Mesenteric fat pad (tissue), 1 donor: ENCODE data around the gene TTC39C. TPM values are rescaled to one million over a fixed set of nuclear protein-coding genes. Genes with fewer than 3 reads are reported as not detected.

Experiments
- DNase-seq: peaks from one replicate; pipeline ENCODE4 v3.0.0-alpha.2; 2020; ENCODE audit warnings: low spot score
- total RNA-seq: library from RNA; stranded (reverse); fragmentation: NEBNext Ultra II Directional; extraction: Animal tissue kit (Norgen Biotek cat#: 25700); gene quantifications from one replicate; pipeline ENCODE4 v1.2.1, GENCODE V29; 2021
- donor health status: DM: yes; HTN: yes; CAD: no.

TTC39C gene
- total RNA-seq, 1 donor from 2014 or later, result 46.7 TPM

DNA sequence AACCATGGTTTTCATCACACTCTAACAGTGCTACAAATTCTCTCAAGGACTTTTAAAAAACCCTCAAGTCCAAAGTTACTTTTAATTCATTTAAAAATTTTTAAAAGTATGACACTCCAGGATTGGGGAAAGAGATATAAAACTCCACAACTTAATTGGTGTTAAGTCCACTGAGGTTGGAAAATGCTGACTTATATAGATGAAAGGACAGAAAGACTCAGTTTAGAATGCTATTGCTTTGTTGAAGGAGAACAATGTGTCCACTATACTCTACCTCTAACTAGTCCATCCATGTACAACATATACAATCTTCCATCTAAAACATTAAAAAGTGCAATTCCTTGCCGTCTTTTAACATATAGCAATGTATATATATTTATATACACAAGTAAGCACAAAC lies 165.5 kb downstream of the TTC39C start:
- DNase-seq, result no peak

DNA sequence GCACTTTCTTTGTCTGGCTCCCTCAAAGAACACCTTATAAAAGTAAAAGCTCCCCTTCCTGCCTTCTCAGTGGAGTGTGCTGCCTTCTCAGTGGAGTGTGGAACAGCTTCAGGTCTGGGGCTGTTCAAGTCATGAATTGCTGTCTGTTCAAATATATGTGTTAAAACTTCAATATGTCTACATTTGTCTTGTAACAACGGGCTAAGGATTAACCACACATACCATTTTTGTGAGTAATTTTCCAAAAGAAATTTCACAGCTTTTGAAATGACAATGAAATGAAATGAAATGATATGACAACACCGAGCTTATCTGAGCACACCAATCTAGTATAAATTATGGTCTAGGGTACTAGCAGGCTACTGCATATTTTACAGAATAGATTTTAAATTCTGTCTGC lies 167.3 kb downstream of the TTC39C start:
- no peak for DNase-seq

Other genes starting within 250 kb of the TTC39C start
- 3.1 TPM for gene CABYR, start 124.3 kb downstream of the TTC39C start, total RNA-seq